ENCODE measurements around the gene ZNF544.
"Not testable (repeated sequence)": the region's sequence is repeated elsewhere in the genome, so short reads cannot be mapped to it uniquely, and the experiment has no call there.

Gene ZNF544

DNA sequence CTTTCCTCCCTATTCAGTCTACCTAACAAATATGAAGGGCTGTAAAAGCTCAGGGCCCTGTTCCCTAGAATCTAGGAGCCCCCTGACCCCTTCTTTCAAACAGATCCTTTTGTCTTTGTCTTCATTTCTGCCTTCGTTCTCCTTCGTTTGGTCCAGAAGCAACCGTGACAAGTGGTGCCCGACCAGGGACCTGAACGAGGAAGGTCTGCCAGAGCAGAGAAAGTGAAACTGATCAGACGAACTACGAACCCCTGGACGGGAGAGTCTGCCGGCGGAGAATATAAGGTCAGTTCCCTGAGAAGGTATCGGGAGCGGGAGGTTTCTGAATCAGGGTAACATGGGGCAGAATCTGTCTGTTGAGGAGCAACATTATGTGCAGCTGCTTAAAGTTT, 77.2 kb downstream of the ZNF544 start:
- no peak for DNase-seq

DNA sequence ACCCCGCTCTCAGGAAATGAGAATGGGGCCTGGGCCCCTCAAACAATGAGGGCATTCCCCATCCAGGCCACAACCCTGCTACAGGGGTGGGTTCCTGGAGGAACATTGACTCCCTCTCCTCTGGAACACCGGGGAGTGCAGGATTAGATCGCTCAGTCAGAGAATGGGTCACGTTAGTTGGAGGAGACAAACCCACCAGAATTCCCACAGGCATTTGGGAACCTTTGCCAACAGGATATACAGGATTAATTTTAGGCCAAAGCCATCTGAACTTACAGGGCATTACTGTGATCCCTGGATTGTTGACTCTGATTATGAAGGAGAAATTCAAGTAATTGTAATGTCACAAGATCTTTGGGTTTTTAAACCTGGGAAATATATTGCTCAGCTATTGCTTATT, 79.0 kb downstream of the ZNF544 start:
- DNase-seq: no peak

DNA sequence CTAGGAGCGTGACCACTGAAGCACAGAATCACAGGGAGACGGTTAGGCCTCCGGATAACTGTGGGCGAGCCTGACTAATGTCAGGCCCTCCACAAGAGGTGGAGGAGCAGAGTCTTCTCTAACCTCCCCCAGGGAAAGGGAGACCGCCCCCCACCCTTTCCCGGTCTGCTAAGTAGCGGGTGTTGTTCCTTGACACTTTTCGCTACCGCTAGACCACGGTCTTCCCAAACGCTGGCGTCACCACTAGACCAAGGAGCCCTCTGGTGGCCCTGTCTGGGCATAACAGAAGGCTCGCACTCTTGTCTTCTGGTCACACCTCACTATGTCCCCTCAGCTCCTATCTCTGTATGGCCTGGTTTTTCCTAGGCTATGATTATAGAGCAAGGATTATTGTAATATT, 82.0 kb downstream of the ZNF544 start:
- not testable (repeated sequence) for DNase-seq

DNA sequence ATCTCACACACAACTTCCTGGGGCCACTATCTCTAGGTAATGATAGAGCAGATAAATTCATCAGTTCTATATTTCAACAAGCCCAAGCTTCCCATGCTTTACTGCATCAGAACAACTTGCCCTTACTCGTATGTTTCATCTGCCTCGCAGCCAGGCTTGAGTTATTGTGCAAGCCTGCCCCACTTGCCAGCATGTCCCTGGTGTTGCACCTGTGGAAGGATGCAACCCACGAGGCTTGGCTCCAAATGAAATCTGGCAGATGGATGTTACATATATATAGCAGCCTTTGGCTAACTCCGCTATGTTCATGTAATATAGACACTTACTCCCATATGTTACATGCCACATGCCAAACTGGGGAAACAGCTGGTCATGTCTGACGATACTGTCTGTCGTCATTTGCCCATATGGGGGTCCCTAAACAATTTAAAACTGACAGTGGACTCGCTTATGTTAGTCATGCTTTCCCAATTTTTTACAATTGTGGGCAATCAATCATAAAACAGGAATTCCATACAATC, 82.7 kb downstream of the ZNF544 start:
- DNase-seq: no peak
